ENCODE results near the gene TBCE.
"Not testable (repeated sequence)": the region's sequence is repeated elsewhere in the genome, so short reads cannot be mapped to it uniquely, and the experiment has no call there.

The TBCE gene

DNA sequence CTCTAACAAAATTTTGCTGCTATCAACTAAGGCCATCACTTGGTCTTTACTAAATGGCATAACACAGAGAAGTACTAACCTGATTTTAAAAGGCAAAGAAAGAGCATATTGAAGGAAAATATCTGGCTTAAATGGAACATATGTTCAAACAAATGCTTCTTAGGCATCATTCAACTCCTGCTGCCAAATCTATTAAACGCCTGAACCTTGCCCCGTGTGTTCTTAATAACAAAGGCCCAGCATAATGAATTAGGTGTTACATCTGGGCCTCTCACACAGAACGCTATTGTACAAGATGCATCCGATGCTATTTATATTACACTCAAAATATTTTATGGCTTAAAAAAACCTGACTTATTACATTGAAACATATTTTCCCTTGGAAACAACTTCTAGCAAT, 88.6 kb downstream of the TBCE start:
- DNase-seq, result peak in 1 of 14 donors; percentile 54

DNA sequence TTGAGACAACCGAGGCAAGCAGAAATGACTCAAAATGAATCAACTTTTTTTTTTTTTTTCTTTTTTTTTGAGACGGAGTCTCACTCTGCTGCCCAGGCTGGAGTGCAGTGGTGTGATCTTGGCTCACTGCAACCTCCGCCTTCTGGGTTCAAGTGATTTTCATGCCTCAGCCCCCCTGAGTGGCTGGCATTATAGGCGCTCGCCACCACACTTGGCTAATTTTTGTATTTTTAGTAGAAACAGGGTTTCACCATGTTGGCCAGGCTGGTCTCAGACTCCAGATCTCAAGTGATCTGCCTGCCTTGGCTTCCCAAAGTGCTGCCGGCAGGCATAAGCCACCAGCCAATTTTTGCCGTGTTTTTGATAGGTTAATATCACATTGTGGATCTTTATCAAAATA, 90.6 kb downstream of the TBCE start:
- not testable (repeated sequence) for DNase-seq

DNA sequence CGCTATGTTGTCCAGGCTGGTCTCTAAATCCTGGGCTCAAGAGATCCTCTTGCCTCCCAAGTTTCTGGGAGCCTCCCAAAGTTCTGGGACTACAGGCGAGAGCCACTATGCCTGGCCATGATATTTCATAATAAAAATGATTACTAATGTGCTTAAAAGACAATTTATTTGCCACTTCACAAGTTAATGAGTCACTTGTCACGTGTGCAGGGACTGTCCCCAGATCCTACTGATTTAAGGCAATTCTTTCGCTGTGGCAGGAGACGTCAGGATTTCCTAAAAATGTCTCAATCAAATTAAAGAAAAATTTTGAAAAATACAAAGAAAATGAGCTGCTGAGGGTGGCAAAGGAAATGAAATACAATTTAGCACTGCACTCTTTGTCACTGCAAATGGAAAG, 93.5 kb downstream of the TBCE start:
- no peak for DNase-seq

DNA sequence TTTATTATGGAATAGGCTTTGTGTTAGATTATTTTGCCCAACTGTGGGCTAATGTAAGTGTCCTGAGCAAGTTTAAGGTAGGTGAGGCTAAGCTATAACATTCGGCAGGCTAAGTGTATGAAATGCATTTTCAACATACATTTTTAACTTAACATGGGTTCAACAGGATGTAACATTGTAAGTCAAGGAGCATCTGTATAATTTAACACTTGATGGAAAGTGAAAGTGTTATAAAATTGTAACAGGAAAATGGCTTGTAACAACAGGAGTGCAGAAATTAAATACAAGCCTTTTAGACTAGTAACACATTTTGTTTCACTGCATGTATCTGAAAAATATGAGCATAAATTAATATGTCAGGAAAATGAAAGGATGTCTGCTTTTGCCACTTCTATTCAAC, 94.7 kb downstream of the TBCE start:
- no peak for DNase-seq

DNA sequence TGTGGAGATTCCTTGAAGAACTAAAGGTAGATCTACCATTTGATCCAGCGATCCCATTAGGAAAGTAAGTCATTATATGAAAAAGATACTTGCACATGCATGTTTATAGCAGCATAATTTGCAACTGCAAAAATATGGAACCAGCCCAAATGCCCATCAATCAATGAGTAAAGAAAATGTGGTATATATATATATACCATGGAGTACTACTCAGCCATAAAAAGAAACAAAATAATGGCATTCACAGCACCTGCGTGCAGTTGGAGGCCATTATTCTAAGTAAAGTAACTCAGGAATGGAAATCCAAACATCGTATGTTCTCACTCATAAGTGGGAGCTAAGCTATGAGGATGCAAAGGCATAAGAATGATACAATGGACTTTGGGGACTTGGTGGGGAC, 95.6 kb downstream of the TBCE start:
- DNase-seq, result not testable (repeated sequence)

DNA sequence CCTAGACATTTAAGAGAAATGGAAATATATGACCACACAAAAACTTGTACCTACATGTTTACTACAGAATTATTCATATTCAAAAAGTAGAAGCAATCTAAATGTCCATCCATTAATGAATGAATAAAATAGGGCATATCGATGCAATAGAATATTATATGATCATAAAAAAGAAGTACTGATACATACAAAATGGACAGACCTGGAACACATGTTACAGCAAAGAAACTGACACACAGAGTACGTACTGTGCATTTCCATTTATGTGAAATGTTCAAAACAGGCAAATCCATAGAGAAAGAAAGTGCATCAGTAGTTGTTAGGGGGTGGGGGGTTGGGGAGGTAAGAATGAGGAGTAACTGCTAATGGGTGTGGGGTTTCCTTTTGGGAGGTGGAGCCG, 97.8 kb downstream of the TBCE start:
- no peak for DNase-seq

DNA sequence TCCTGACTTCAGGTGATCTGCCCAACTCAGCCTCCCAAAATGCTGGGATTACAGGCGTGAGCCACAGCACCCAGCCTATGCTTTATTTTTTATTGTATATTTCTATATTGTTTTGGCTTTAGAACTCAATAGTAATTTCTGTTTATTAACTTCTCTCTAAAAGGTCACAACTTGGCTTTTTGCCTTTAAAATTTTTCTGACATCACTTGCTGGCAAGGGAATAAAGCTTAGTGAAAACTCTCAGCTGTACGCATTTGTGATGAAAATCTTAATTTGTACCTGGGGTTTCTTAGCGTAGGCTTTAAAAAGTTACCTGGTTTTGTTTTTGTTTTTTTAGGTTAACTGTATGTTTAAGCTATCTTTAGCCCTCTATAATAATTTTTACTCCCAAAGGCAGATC, 100.8 kb downstream of the TBCE start:
- DNase-seq, result no peak

DNA sequence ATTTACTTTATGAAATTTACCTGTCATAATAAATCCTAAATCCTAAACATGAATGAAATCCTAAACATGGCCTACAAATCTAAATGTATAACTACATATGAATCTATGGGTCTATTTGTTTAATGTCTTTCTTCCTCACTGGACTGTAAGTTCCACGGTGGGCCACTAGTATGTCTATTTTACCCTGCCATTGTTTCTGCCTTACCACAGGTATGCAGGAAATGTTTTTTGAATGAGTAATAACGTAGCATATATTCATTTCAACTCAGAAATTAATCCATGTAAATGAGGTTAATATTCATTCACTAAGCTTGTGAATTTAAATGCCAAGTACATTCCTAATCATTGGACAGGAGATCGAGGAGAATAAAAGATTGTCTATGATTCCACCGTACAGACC, 101.7 kb downstream of the TBCE start:
- DNase-seq, result no peak

DNA sequence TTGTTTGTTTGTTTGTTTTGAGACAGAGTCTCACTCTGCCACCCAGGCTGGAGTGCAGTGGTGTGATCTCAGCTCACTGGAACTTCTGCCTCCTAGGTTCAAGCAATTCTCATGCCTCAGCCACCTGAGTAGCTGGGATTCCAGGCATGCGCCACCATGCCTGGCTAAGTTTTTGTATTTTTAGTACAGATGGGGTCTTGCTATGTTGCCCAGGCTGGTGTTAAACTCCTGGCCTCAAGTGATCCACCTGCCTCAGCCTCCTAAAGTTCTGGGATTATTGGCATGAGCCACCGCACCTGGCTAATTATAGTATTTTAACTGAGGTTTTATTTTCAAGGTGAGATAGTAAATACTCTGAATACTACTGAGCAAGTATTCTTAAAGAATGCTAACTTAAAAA, 102.7 kb downstream of the TBCE start:
- not testable (repeated sequence) for DNase-seq

DNA sequence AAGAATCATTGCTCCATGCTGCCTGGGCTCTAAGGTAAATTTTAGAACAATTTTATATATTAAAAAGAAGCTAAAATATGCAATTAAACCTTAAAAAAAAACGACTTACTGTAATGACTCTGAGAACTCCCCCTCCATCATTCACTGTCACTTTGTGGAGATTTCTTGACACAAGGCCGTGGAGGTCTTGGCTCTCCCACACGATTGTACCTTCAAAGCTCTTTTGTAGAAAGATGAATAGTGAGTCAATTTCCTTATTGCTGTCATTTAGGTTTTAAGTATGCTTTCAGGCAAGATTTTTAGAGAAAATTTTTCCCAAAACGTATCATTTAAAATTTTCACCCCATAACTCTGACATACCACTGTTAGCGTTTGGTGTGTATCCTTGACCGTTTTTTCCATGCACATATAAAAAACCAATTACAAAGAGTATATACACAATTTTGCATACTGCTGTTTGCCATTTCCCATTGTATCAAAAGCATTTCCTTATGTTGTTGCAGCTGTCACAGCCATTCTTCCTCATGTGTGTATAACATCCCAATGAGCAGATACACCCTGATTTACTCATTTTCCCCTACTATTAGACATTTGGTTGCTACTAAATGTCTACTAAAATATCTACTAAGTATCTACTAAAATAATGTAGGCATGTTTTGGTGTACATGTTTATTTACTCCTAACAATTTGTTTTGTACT, 103.7 kb downstream of the TBCE start:
- DNase-seq, result no peak

DNA sequence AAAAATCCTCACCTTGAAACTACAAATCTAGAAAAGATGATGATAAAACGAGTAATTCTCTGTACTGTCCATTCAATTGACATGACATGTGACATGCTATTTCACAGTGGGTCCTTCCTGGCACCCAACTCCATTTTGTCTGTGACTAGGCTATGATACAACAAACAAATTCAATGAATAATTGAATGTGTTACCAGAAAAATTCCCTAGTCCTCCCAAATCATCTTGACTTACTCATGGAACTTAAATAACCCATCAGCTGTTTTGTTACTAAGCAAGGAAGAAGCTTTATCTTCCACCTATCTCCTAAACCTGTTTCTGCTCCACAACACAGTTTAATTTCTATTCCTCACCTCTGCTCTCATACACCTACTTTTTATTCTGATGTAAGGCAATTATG, 106.6 kb downstream of the TBCE start:
- DNase-seq, result no peak

DNA sequence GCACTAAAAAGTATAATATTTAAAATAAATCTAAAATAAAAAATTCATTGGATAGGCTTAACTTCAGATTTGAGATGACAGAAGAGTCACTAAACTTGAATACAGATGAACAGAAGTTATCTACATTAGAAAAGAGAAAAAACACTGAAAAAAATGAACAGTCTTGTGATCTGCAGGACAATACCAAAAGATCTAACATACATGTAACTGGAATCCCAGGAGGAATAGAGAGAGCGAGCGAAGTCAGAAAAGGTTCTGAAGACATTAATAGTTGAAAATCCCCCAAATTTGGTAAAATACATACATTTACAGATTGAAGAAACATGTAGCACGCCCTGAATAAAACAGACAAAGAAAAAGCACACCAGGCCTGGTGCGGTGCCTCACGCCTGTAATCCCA, 115.9 kb downstream of the TBCE start:
- DNase-seq, result no peak

DNA sequence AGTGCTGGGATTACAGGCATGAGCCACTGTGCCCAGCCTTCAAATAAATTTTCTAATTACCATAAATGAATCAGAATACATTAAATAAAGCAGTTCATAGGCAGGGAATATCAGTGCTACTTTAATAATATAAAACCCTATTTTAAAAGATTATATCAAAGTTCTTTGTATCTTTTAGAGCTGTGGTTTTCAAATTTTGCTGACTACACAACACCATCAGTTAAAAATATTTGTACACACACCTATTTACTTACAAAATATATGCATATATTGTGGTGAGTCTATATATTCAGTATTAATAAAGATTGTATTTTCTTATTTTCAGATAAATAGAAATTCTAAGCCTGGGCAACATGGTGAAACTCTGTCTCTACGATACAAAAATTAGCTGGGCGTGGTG, 118.3 kb downstream of the TBCE start:
- no peak for DNase-seq

DNA sequence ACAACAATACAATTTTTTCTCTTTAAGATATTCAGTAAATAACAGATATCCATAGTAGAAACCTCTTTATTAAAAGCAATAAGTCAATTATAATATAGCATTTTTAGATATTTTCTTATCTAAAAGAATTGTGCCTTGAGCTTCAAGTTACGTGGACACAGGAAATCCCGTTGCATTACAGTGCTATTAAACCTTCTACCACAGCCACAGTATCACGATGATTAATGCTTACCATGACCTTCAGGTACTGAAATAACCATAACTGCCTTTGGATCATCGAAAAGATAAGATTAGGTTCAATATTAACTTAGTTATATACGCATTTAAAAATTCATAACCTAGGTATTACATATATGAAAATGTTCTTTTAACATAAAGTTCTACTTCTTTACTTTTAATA, 119.1 kb downstream of the TBCE start:
- DNase-seq, result no peak

DNA sequence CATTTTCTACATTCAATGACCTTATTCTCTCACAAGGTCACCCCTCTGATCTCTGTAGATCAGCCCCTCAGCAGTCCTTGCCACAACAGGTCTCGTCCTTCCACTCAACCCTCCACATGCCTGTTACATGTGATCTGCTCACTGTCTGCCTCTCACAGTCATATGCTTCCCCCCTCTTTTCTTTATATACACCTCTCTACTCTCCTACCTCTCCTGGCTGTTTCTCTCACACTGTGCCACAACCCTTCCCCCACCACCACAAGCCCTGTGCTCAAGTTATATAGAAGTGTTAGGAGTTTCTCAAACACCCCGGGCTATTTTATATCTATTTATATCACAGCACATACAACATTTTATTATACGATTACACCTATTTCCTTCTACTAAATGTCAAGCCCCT, 124.4 kb downstream of the TBCE start:
- no peak for DNase-seq

DNA sequence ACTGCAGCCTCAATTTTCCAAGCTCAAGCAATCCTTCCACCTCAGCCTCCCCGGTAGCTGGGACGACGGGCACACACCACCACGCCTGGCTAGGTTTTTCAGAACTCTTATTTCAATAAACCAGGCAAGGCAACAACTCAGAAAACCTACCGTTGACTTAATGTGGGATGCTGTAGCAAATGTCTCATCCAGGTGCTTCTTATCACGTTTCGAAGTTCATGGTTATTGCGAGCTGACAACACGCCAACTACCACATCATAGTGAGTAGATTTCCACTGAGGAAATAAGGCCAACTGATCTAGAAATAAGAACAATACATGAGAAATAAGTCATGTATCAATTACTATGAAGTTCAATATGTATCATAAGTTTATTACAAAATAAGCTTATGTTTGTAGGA, 127.3 kb downstream of the TBCE start:
- no peak for DNase-seq

DNA sequence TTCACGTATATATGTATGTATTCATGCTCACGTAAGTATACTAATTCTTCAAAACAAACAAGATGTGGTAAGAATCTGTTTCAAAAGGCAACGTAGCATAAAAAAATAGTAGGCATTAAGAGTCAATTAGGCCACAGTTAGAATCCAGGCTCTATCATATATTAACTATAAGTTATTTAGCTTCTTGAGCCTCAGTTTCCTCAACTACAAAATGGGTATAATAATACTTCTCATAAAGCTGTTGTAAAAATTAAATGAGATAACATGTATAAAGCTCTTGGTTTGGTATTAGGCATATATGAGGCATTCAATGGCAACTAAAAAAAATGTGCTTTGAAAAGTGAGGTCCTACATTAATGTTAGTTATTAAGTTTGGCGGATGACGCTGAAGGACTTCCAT, 127.8 kb downstream of the TBCE start:
- DNase-seq, result no peak

DNA sequence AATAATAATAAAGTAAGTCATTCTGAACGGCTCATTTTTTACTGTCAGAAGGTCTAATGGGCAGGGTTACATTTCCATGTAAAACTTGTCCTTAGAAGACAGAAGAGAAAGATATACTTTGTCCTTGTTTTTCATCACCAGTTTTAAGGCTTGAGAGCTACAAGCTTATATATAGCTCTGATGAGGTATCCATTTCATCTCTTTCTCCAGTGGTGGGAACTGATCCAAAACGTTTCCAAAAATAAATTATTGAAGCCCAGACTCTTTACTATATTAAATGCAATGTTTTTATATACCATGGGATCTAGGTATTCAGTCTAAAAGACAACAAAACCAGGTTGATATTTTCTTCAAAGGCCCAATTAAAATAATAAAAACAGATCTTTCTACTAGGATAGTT, 128.3 kb downstream of the TBCE start:
- no peak for DNase-seq

DNA sequence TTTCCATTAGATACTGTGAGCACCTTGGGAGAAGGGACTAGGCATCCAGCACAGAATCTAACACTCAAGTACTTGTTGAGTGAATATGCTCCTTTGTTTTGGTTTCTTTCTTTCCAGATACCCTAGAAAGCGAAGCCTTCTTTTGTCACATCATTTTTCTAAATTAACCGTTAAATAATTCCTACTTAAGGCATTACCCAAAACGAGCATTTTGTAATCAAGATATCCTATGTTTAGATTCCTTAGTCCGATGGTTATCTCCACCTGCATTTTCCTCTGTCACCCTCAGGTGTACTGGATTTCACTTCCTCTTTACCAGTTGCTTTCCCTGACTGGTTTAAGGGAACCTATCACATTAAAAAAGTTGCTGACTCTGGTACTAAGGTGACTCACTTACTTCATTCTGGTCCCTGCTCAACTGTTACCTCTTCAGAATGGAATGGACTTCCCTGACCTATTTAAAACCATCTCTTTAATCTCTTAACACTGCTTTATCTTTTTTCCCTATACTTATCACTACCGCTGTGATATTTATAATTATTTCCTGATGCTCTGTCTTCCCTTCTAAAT, 133.8 kb downstream of the TBCE start:
- DNase-seq, result no peak

Measured in C1 segment of cervical spinal cord (tissue), 14 donors.